GM19324 (cell line): ENCODE data around the gene SCAF1.

Source experiments
- ATAC-seq: cut with Tn5 transposase; IDR thresholded peaks from one replicate; pipeline ENCODE4 v1.9.1; 2021; ENCODE audit warnings: mild to moderate bottlenecking, moderate library complexity; ENCODE audit not compliant: unreplicated experiment, low FRiP score

SCAF1 gene

GRCh38 chr19:49665036-49665350, 23.0 kb downstream of the SCAF1 start:
- no peak for ATAC-seq

GRCh38 chr19:49665351-49666119, 23.5 kb downstream of the SCAF1 start, which contains the start of the genes BCL2L12 and IRF3:
Gene BCL2L12, plus strand, starts transcription at chr19:49665933. Its CDS starts 760 bp downstream, at chr19:49666693.
Gene IRF3, minus strand, starts transcription at chr19:49665857. Its CDS starts 1,019 bp downstream, at chr19:49664838.
- ATAC-seq: peak; percentile 85

- no peak for ATAC-seq
Observed at GRCh38 chr19:49666120-49666444, 24.1 kb downstream of the SCAF1 start.

GRCh38 chr19:49667473-49667872, 25.5 kb downstream of the SCAF1 start:
- ATAC-seq: no peak

- no peak for ATAC-seq
Observed at GRCh38 chr19:49669516-49669915, 27.5 kb downstream of the SCAF1 start.

GRCh38 chr19:49672131-49672919, 30.3 kb downstream of the SCAF1 start:
- ATAC-seq: no peak

GRCh38 chr19:49676136-49676783, 34.3 kb downstream of the SCAF1 start:
- ATAC-seq: peak; percentile 22

- ATAC-seq: peak; percentile 82
Observed at GRCh38 chr19:49676784-49677230, 34.8 kb downstream of the SCAF1 start.

GRCh38 chr19:49677231-49677900, 35.4 kb downstream of the SCAF1 start, which contains the start of gene PRMT1:
Gene PRMT1, plus strand, starts transcription at chr19:49677271. Its CDS starts 10 bp downstream, at chr19:49677281.
- peak; percentile 5 for ATAC-seq

- ATAC-seq: no peak
Observed at GRCh38 chr19:49677901-49678674, 36.1 kb downstream of the SCAF1 start.

GRCh38 chr19:49678985-49679770, 37.2 kb downstream of the SCAF1 start:
- ATAC-seq: no peak

GRCh38 chr19:49679771-49680413, 37.9 kb downstream of the SCAF1 start:
- no peak for ATAC-seq

GRCh38 chr19:49680421-49681351, 38.7 kb downstream of the SCAF1 start:
- no peak for ATAC-seq

- no peak for ATAC-seq
Observed at GRCh38 chr19:49681830-49682229, 39.8 kb downstream of the SCAF1 start.

GRCh38 chr19:49682274-49682673, 40.3 kb downstream of the SCAF1 start:
- ATAC-seq: no peak

GRCh38 chr19:49683814-49684250, 41.8 kb downstream of the SCAF1 start:
- ATAC-seq: no peak

GRCh38 chr19:49684251-49684982, 42.4 kb downstream of the SCAF1 start:
- ATAC-seq: no peak
